K562 (cell line): ENCODE data around the gene RHEX. TPM values are rescaled to one million over a fixed set of nuclear protein-coding genes. Genes with fewer than 3 reads are reported as not detected.

Experiments used
- ATF6 ChIP-seq: sonication (generic); formaldehyde crosslinking; IDR thresholded peaks from 2 replicates; pipeline ENCODE4 v1.4.0; 2020; ENCODE audit warnings: mild to moderate bottlenecking, missing genetic modification reagents
- CCAR2 ChIP-seq: fragments of 200-400 bp; formaldehyde crosslinking; IDR thresholded peaks from 2 replicates; pipeline ENCODE4 v1.6.1; 2017; ENCODE audit warnings: mild to moderate bottlenecking, low read depth, low read length
- CEBPB ChIP-seq: fragments of 450-650 bp; IDR thresholded peaks from 2 replicates; pipeline ENCODE4 v1.6.1; 2016; ENCODE audit warnings: missing genetic modification characterization, missing compliant biosample characterization
- E2F6 ChIP-seq, 2 experiments: IDR thresholded peaks; 2 replicates each; pipeline ENCODE4 v1.6.1; 2011; ENCODE audit warnings: borderline replicate concordance in 1 of 2, control low read depth in 1 of 2, low read depth in 1 of 2, low read length in 1 of 2, mild to moderate bottlenecking in 1 of 2, mixed read lengths in 1 of 2, moderate library complexity in 1 of 2; ENCODE audit not compliant: insufficient read depth in 1 of 2, insufficient read length in 1 of 2, poor library complexity in 1 of 2, severe bottlenecking in 1 of 2; ENCODE audit errors: extremely low read depth in 1 of 2
- HMBOX1 ChIP-seq: sonication (generic); IDR thresholded peaks from 2 replicates; pipeline ENCODE4 v1.6.1; 2016
- PBX2 ChIP-seq, 2 experiments: IDR thresholded peaks in 1 of 2; conservative IDR thresholded peaks in 1 of 2; 2 replicates each; pipeline ENCODE4 v1.6.1; 2016; ENCODE audit warnings: low read depth in 2 of 2, mild to moderate bottlenecking in 1 of 2, missing compliant biosample characterization in 1 of 2, missing genetic modification characterization in 1 of 2, moderate library complexity in 1 of 2
- REST ChIP-seq, 2 experiments: fragments of 450-650 bp; formaldehyde crosslinking in 1 of 2; IDR thresholded peaks; 2 replicates each; pipeline versions ENCODE4 v1.4.0 to v1.6.1; 2014 to 2020; ENCODE audit warnings: mild to moderate bottlenecking in 2 of 2, borderline replicate concordance in 1 of 2, low read depth in 1 of 2
- SNRNP70 ChIP-seq: fragments of 200-400 bp; formaldehyde crosslinking; optimal IDR thresholded peaks from 2 replicates; pipeline ENCODE3; 2017; ENCODE audit warnings: low read depth, low read length
- TARDBP ChIP-seq: fragments of 450-650 bp; IDR thresholded peaks from 2 replicates; pipeline ENCODE4 v1.6.1; 2016
- TEAD4 ChIP-seq, 2 experiments: sonication (generic) in 1 of 2; formaldehyde crosslinking in 1 of 2; IDR thresholded peaks; 2 replicates each; pipeline versions ENCODE4 v1.6.1 to v1.8.0; 2012 to 2022; ENCODE audit warnings: borderline replicate concordance in 1 of 2, inconsistent platforms in 1 of 2, low read length in 1 of 2, mild to moderate bottlenecking in 1 of 2, missing genetic modification reagents in 1 of 2
- ZKSCAN1 ChIP-seq: fragments of 150-350 bp; IDR thresholded peaks from 2 replicates; pipeline ENCODE4 v1.6.1; 2016; ENCODE audit warnings: low read depth, low read length
- polyA plus RNA-seq, 8 experiments: library from polyadenylated mRNA; depleted of rRNA in 4 of 8; stranded (reverse) in 5 of 8; unstranded in 3 of 8; fragments of >200 nt; fragmentation: Nextera tagmentation in 2 of 8; fragmentation: Illumina TruSeq in 1 of 8; extraction: Ambion mirVana in 2 of 8; extraction: Trizol in 1 of 8; gene quantifications; 2 replicates each; pipeline versions ENCODE4 v1.2.1 to v1.2.3, GENCODE V29; 2011 to 2014; ENCODE audit warnings: inconsistent platforms in 1 of 8, missing spikeins in 1 of 8
- total RNA-seq, 7 experiments: library from RNA; depleted of rRNA in 6 of 7; stranded (reverse); fragments of >200 nt in 6 of 7; fragmentation: Illumina TruSeq in 2 of 7; extraction: Trizol in 2 of 7; gene quantifications; 2 replicates each; pipeline versions ENCODE4 v1.2.1 to v1.2.3, GENCODE V29; 2011 to 2021; ENCODE audit warnings: low replicate concordance in 1 of 7

The RHEX gene
- total and polyA plus RNA-seq, 9 of the 15 experiments (the other 6 are each of a cell fraction or from before 2014, with no cell fraction given): not detected

GRCh38 chr1:206030714-206031113, 22.3 kb upstream of the RHEX start (continued):
- TF ChIP-seq PBX2 (CRISPR knock-in tag; IDR thresholded peaks at IDR 0.05; ENCODE audit: low read depth): no peak
- no peak for TF ChIP-seq PBX2 (tag; conservative IDR thresholded peaks at IDR 0.05; ENCODE audit: low read depth)
- TF ChIP-seq CCAR2: no peak
- TF ChIP-seq ATF6 (CRISPR knock-in tag): no peak
- peak; percentile 83 for TF ChIP-seq REST (IDR thresholded peaks at IDR 0.05; ENCODE audit: borderline replicate concordance)
- no peak for TF ChIP-seq REST (CRISPR knock-in tag; IDR thresholded peaks at IDR 0.05; ENCODE audit: low read depth)
- no peak for TF ChIP-seq HMBOX1
- TF ChIP-seq CEBPB: peak; percentile 52
- peak in 1 of 2 experiments; percentile 12 for TF ChIP-seq E2F6 (IDR thresholded peaks at IDR 0.05; ENCODE audit: borderline replicate concordance in 1 of 2, extremely low read depth in 1 of 2, insufficient read depth in 1 of 2, insufficient read length in 1 of 2, low read depth in 1 of 2, low read length in 1 of 2, poor library complexity in 1 of 2, severe bottlenecking in 1 of 2)
- TF ChIP-seq ZKSCAN1: no peak
- no peak for TF ChIP-seq SNRNP70
- 0 out of 2 replicates have a peak, but pooled peaks have one; percentile 21 for TF ChIP-seq TEAD4 (IDR thresholded peaks at IDR 0.05; ENCODE audit: low read length)
- no peak for TF ChIP-seq TEAD4 (CRISPR knock-in tag; IDR thresholded peaks at IDR 0.05; ENCODE audit: borderline replicate concordance)
- no peak for TF ChIP-seq TARDBP
